Activated CD4-positive, alpha-beta T cell treated with anti-CD3 and anti-CD28 coated beads, Interleukin-2, amount 10 ng/mL, durations not matched to agents 7 days and 5 days (primary cell): ENCODE data around the gene CTF1. TPM values are rescaled to one million over a fixed set of nuclear protein-coding genes. Genes with fewer than 3 reads are reported as not detected.
"Not testable (repeated sequence)": the region's sequence is repeated elsewhere in the genome, so short reads cannot be mapped to it uniquely, and the experiment has no call there.

Experiments
- CTCF ChIA-PET: fragments of 350-600 bp; sonication (Branson Sonifier 250); formaldehyde crosslinking; loops from one replicate; lab custom pipeline; 2021; ENCODE audit warnings: antibody characterized with exemption; lab: Charles Lee
- POLR2A ChIA-PET: fragments of 350-600 bp; sonication (Branson Sonifier 250); formaldehyde crosslinking; loops from one replicate; lab custom pipeline; 2021; ENCODE audit warnings: antibody characterized with exemption; lab: Charles Lee
- DNase-seq: peaks from one replicate; pipeline ENCODE4 v3.0.0-alpha.2; 2020
- H3K27ac Mint-ChIP-seq: one replicate; pipeline ENCODE4 v1.8.0; 2021; ENCODE audit warnings: mild to moderate bottlenecking, moderate library complexity, mixed read lengths
- H3K27me3 Mint-ChIP-seq: one replicate; pipeline ENCODE4 v1.8.0; 2021; ENCODE audit warnings: mixed read lengths
- H3K36me3 Mint-ChIP-seq: one replicate; pipeline ENCODE4 v1.8.0; 2021; ENCODE audit warnings: low read depth, mixed read lengths
- H3K4me1 Mint-ChIP-seq: one replicate; pipeline ENCODE4 v1.8.0; 2021; ENCODE audit warnings: mixed read lengths
- H3K4me3 Mint-ChIP-seq: one replicate; pipeline ENCODE4 v1.8.0; 2021; ENCODE audit warnings: mild to moderate bottlenecking, moderate library complexity, mixed read lengths
- H3K9me3 Mint-ChIP-seq: one replicate; pipeline ENCODE4 v1.8.0; 2021; ENCODE audit warnings: mixed read lengths
- total RNA-seq, 2 experiments: library from RNA; stranded (reverse); gene quantifications; one replicate each; pipeline ENCODE4 v1.2.3, GENCODE V29; 2021

CTF1 gene
- total RNA-seq, result under 1 TPM; 0.22 to 0.31 TPM

GRCh38 chr16:30896261-30896888 is at the start of gene CTF1:
CTF1 (plus strand) TSS chr16:30896614; CDS start chr16:30896644, 30 bp downstream.
- H3K9me3 Mint-ChIP-seq, result no peaks in the 10 kb centered on the region
- H3K36me3 Mint-ChIP-seq, result peaks cover 6% of the 10 kb centered on the region
- peak within 1 kb of the TSS; percentile 51 for H3K4me3 Mint-ChIP-seq
- POLR2A ChIA-PET, result no interaction called here
- CTCF ChIA-PET, result no interaction called here
- H3K4me1 Mint-ChIP-seq, result peaks cover 65% of the 10 kb centered on the region
- H3K27ac Mint-ChIP-seq, result peak within 1 kb of the TSS; percentile 86
- no peaks in the 10 kb centered on the region for H3K27me3 Mint-ChIP-seq
- no peak for DNase-seq

GRCh38 chr16:30846649-30847402 is 49.6 kb upstream of the CTF1 start:
- H3K4me1 Mint-ChIP-seq, result peaks cover 10% of the 10 kb centered on the region
- no peaks in the 10 kb centered on the region for H3K27me3 Mint-ChIP-seq
- H3K9me3 Mint-ChIP-seq, result no peaks in the 10 kb centered on the region
- DNase-seq, result no peak
- H3K36me3 Mint-ChIP-seq, result no peaks in the 10 kb centered on the region
- no peak overlapping the region for H3K4me3 Mint-ChIP-seq
- H3K27ac Mint-ChIP-seq, result no peak overlapping the region
- POLR2A ChIA-PET, result no interaction called here
- CTCF ChIA-PET, result interaction anchor here (0.9 to 6.1 kb wide), 6 partner anchors 9 to 95 kb away, joined by 3 to 46 read pairs (median 14); no protein-coding TSS in a partner anchor

- ChIA-PET CTCF (no interaction called here), POLR2A (no interaction called here)
- peaks cover 2% of the 10 kb centered on the region for H3K4me1 Mint-ChIP-seq
- H3K9me3 Mint-ChIP-seq, result no peaks in the 10 kb centered on the region
- no peak overlapping the region for H3K27ac Mint-ChIP-seq
- no peaks in the 10 kb centered on the region for H3K27me3 Mint-ChIP-seq
- no peaks in the 10 kb centered on the region for H3K36me3 Mint-ChIP-seq
- DNase-seq, result no peak
- no peak overlapping the region for H3K4me3 Mint-ChIP-seq
Measured at GRCh38 chr16:30850246-30850645, 46.2 kb upstream of the CTF1 start.

GRCh38 chr16:30853758-30854157 is 42.7 kb upstream of the CTF1 start:
- ChIA-PET POLR2A (no interaction called here), CTCF (interaction anchor here (1.1 to 6.4 kb wide), 3 partner anchors 9 to 88 kb away, joined by 3 to 35 read pairs (median 10); no protein-coding TSS in a partner anchor)
- H3K4me1 Mint-ChIP-seq, result no peaks in the 10 kb centered on the region
- H3K27me3 Mint-ChIP-seq, result no peaks in the 10 kb centered on the region
- H3K36me3 Mint-ChIP-seq, result no peaks in the 10 kb centered on the region
- H3K27ac Mint-ChIP-seq, result no peak overlapping the region
- no peak overlapping the region for H3K4me3 Mint-ChIP-seq
- H3K9me3 Mint-ChIP-seq, result no peaks in the 10 kb centered on the region
- DNase-seq, result no peak

GRCh38 chr16:30858111-30858495 is 38.3 kb upstream of the CTF1 start:
- ChIA-PET CTCF (interaction anchor here (0.6 to 6.4 kb wide), 4 partner anchors 14 to 1056 kb away, joined by 3 to 35 read pairs (median 4); no protein-coding TSS in a partner anchor), POLR2A (no interaction called here)
- Mint-ChIP-seq H3K4me3 (no peak overlapping the region), H3K36me3 (no peaks in the 10 kb centered on the region), H3K27me3 (no peaks in the 10 kb centered on the region), H3K4me1 (no peaks in the 10 kb centered on the region), H3K9me3 (no peaks in the 10 kb centered on the region), H3K27ac (no peak overlapping the region)
- DNase-seq, result no peak

GRCh38 chr16:30858829-30859423 is 37.5 kb upstream of the CTF1 start:
- H3K27ac Mint-ChIP-seq, result no peak overlapping the region
- no peaks in the 10 kb centered on the region for H3K9me3 Mint-ChIP-seq
- no peak for DNase-seq
- no peaks in the 10 kb centered on the region for H3K4me1 Mint-ChIP-seq
- CTCF ChIA-PET, result no interaction called here
- H3K27me3 Mint-ChIP-seq, result no peaks in the 10 kb centered on the region
- H3K36me3 Mint-ChIP-seq, result no peaks in the 10 kb centered on the region
- POLR2A ChIA-PET, result no interaction called here
- no peak overlapping the region for H3K4me3 Mint-ChIP-seq

GRCh38 chr16:30860729-30861128 is 35.7 kb upstream of the CTF1 start:
- DNase-seq, H3K9me3 Mint-ChIP-seq, H3K27ac Mint-ChIP-seq, H3K27me3 Mint-ChIP-seq, H3K4me3 Mint-ChIP-seq, POLR2A ChIA-PET, H3K36me3 Mint-ChIP-seq, H3K4me1 Mint-ChIP-seq: not testable (repeated sequence)
- CTCF ChIA-PET, result interaction anchor here (1.2 kb wide), 1 partner anchor 16 kb away, joined by 4 read pairs; no protein-coding TSS in a partner anchor

- H3K4me3 Mint-ChIP-seq, H3K4me1 Mint-ChIP-seq, H3K36me3 Mint-ChIP-seq, H3K9me3 Mint-ChIP-seq, POLR2A ChIA-PET, H3K27ac Mint-ChIP-seq, H3K27me3 Mint-ChIP-seq, DNase-seq, CTCF ChIA-PET: not testable (repeated sequence)
Measured at GRCh38 chr16:30863178-30863577, 33.2 kb upstream of the CTF1 start.

GRCh38 chr16:30866031-30866430 is 30.4 kb upstream of the CTF1 start:
- H3K27me3 Mint-ChIP-seq, result no peaks in the 10 kb centered on the region
- CTCF ChIA-PET, result interaction anchor here (0.6 to 1.0 kb wide), 2 partner anchors 37 to 55 kb away, joined by 3 read pairs; no protein-coding TSS in a partner anchor
- H3K36me3 Mint-ChIP-seq, result no peaks in the 10 kb centered on the region
- POLR2A ChIA-PET, result no interaction called here
- no peak overlapping the region for H3K27ac Mint-ChIP-seq
- DNase-seq, result no peak
- H3K4me1 Mint-ChIP-seq, result no peaks in the 10 kb centered on the region
- no peak overlapping the region for H3K4me3 Mint-ChIP-seq
- H3K9me3 Mint-ChIP-seq, result no peaks in the 10 kb centered on the region

GRCh38 chr16:30867747-30868146 is 28.7 kb upstream of the CTF1 start:
- Mint-ChIP-seq H3K9me3 (no peaks in the 10 kb centered on the region), H3K36me3 (peaks cover 6% of the 10 kb centered on the region), H3K4me1 (no peaks in the 10 kb centered on the region), H3K27ac (no peak overlapping the region), H3K4me3 (no peak overlapping the region), H3K27me3 (no peaks in the 10 kb centered on the region)
- ChIA-PET CTCF (interaction anchor here (0.9 to 1.4 kb wide), 5 partner anchors 14 to 93 kb away, joined by 3 to 4 read pairs (median 3); no protein-coding TSS in a partner anchor), POLR2A (interaction anchor here (0.5 kb wide), 1 partner anchor 313 kb away, joined by 4 read pairs; no protein-coding TSS in a partner anchor)
- DNase-seq, result no peak

GRCh38 chr16:30870904-30871303 is 25.5 kb upstream of the CTF1 start:
- H3K4me3 Mint-ChIP-seq, result no peak overlapping the region
- H3K27ac Mint-ChIP-seq, result no peak overlapping the region
- no peaks in the 10 kb centered on the region for H3K9me3 Mint-ChIP-seq
- POLR2A ChIA-PET, result no interaction called here
- DNase-seq, result no peak
- peaks cover 17% of the 10 kb centered on the region for H3K36me3 Mint-ChIP-seq
- CTCF ChIA-PET, result interaction anchor here (0.6 to 1.5 kb wide), 3 partner anchors 31 to 150 kb away, joined by 3 to 4 read pairs (median 3); no protein-coding TSS in a partner anchor
- peaks cover 13% of the 10 kb centered on the region for H3K4me1 Mint-ChIP-seq
- H3K27me3 Mint-ChIP-seq, result no peaks in the 10 kb centered on the region

- DNase-seq, result no peak
- POLR2A ChIA-PET, result interaction anchor here (1.0 to 1.9 kb wide), 2 partner anchors 28 to 29 kb away, joined by 6 to 11 read pairs; no protein-coding TSS in a partner anchor
- CTCF ChIA-PET, result interaction anchor here (0.5 to 5.1 kb wide), 5 partner anchors 27 to 120 kb away, joined by 4 to 23 read pairs (median 4); no protein-coding TSS in a partner anchor
- Mint-ChIP-seq H3K27me3 (no peaks in the 10 kb centered on the region), H3K4me1 (peaks cover 30% of the 10 kb centered on the region), H3K9me3 (no peaks in the 10 kb centered on the region), H3K36me3 (peaks cover 30% of the 10 kb centered on the region), H3K4me3 (peak overlapping the region; percentile 94), H3K27ac (peak overlapping the region; percentile 98)
Measured at GRCh38 chr16:30874244-30874820, 22.1 kb upstream of the CTF1 start.
